Activated T-cell treated with anti-CD3 and anti-CD28 coated beads for 1 hour (primary cell): ENCODE results near the gene RDH13.

ENCODE experiments used
- DNase-seq: peaks from one replicate; pipeline ENCODE4 v3.0.0-alpha.2; 2020; ENCODE audit warnings: low read depth

RDH13 gene

DNA sequence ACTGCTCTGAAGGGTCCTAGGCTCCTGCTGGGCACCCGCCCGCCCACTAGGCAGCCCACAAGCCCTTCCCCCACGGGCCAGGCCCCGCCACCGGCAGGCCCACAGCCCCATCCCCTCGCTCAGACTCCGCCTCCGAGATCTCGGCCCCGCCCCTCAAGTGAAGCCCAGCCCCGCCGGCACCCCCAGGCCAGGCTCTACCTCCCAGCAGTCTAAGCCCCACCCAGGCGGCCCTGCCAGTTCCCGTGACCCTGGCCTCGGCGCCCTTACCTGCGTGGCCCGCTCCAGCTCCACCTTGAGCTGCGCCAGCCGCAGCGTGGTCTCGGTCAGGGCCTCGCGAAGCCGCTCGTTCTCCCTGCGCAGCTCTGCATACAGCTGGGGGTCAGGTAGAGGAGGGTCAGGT is 29.0 kb upstream of the RDH13 start:
- no peak for DNase-seq

DNA sequence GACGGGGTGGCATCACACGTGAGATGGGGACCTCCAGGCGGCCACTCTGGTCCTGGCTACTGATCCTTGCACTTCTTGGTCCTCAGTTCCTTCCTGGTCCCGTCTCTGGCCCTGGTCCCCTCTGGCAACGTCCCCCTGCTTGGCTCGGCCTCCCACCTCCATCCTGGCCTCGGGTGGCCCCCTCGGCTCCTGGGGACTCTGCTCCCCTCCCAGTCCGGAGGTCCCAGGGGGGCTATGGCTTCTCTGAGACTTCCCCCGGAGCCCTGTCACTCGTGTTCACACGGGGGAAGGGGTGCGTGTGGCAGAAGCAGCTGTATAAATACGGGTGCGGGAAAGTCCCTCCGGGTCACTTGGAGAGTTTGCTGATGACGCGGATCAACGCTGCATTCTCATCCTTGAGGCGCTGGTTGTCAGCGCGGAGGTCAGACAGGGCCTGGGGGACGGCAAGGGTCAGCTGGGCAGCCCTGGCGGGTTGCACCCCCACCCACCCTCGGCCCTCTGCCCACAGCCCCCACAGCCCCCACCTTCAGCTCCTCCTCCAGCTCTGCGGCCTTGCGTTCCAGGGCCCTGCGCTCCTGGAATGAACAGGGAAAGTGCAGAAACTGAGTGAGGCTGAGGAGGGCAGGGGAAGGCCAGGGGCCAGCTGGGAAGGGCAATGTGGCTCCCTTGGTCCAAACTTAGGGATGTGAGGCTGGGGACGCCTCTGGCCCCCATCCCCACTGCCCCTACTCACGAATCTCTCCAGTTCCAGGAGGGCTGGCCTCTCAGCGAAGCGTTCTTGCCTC is 28.4 kb upstream of the RDH13 start:
- DNase-seq: no peak

DNA sequence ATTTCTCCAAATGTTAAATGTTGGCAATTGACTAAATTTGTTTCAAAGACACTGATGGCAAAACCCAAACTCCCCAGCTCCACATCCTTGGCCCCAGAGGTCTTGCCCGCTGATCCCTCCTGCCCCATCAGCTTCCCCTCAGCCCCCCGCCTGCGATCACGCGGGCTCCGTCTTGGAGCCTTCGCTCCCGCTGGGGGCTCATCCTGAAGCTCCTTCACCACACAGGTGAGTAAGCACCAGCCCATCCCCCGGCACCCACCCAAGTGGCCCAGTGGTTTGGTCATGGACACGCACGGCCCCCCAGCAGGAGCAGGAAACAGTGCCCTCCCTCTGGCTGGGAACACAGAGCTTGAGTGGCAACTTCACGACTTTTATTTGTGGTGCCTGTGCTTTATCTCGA is 27.6 kb upstream of the RDH13 start:
- DNase-seq: no peak

- no peak for DNase-seq
These were observed 26.5 kb upstream of the RDH13 start for GRCh38 chr19:55089342-55089944.

DNA sequence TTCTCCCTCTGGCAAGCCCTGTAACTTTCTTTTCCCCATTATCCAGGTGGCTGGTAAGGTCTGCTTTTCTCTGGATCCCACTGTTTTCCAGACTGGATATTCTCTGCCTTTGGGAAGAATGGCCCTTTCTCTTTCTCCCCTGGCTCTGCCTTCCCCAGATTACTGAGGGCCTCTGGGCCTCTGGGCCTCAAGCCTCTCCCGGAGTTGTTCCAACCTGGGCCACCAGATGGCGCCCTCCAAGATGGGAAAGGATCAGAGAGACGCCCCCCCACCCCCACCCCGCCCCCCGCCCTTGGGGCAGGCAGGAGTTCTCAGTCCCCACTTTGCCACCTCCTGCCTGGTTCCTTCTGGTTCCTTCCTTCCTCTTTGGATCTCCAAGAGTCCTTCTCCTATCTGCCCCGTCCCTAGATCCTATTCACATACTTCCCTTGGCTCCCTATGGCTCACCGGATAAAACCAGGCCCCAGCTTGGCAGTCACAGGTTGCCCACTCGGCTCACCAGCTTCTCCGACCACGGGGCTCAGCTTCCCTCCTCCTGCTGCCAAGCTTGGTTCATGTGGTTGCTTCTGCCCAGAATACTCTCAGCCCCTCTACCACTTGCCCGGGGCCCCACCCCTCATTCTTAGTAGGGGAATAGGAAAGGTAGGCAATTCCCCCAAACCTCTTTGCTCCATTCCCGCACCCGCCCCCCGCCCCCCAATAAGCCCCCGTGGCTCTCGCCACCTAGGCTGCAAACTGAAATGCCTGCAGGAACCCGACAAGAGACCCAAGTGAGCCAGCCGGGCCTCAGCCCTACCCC is 25.8 kb upstream of the RDH13 start:
- DNase-seq: peak; percentile 77

- no peak for DNase-seq
These were observed 25.1 kb upstream of the RDH13 start for GRCh38 chr19:55088021-55088451.

- no peak for DNase-seq
These were observed 24.6 kb upstream of the RDH13 start for GRCh38 chr19:55087542-55087901.

GRCh38 chr19:55086730-55087541 is 24.0 kb upstream of the RDH13 start:
- DNase-seq: peak; percentile 37

DNA sequence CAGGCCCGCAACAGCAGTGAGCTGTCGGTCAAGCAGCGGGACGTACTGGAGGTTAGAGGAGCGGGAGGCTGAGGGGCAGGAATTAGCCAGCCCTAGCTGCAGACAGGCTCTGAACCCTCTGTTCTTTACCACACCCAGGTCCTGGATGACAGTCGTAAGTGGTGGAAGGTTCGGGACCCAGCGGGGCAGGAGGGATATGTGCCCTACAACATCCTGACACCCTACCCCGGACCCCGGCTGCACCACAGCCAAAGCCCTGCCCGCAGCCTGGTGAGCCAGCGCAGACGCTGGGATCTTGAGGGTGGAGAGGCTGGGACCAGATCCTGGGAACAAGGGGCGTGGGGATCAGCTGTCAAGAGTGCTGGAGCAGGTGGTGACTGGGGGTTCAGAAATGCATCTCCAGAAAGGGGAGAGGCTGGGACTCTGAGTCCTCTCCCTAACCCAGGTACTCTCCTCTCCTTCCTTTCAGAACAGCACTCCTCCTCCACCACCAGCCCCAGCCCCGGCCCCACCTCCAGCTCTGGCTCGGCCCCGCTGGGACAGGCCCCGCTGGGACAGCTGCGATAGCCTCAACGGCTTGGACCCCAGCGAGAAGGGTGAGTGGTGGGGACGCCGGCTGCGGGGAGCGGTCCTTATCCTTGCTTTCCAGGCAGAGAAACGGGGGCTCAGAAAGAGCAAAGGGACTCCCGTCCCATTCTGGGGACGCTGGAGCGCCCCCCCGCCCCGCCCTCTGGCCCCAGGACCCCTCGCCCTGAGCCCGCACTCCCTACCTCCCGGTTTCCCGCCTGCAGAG is 23.2 kb upstream of the RDH13 start:
- DNase-seq: no peak

DNA sequence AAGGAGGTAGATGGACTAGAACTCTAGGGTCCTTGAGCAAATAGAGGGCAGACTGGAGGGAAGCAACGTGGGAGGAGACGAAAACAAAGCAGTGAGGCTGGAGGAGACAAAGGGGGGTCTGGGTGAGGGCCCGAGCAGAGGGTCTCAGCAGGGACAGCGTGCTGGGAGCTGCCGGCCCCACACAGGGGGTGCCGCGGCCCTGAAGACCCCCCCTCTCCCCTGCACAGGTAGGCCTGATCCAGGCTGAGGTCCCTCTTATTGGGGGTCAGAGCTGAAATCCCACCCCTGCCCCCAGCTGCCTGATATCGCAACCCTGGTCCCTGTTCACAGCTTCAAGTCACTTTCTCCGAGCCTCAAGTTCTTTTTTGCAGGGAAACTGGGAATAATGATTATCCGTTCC is 21.5 kb upstream of the RDH13 start:
- no peak for DNase-seq

GRCh38 chr19:55083004-55083850 is 20.3 kb upstream of the RDH13 start:
- DNase-seq: no peak

GRCh38 chr19:55082020-55082851 is 19.3 kb upstream of the RDH13 start:
- DNase-seq: no peak

GRCh38 chr19:55081770-55082019 is 18.7 kb upstream of the RDH13 start:
- no peak for DNase-seq

- peak; percentile 75 for DNase-seq
These were observed 18.2 kb upstream of the RDH13 start for GRCh38 chr19:55080968-55081769.

GRCh38 chr19:55080121-55080967 is 17.4 kb upstream of the RDH13 start:
- peak; percentile 29 for DNase-seq

GRCh38 chr19:55079400-55080038 is 16.6 kb upstream of the RDH13 start:
- DNase-seq: no peak

DNA sequence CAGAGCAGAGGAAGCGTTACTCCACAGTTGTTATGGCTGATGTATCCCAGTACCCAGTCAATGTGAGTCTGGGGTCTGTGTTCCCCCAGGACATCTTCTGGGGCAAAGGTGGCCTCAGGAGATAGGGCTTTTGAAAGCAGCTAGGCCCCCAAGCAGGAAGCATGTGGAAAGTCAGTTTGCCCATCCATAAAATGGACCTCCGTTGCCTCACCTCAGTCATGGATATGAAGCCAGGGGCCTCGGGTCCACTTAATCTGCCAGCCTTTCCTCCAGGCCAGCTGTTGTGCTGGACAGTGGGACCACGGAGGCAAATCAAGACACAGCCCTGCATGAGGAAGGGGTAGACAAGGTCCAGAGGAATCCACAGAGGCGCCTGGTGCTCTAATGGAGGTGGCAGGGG is 16.0 kb upstream of the RDH13 start:
- DNase-seq: no peak

DNA sequence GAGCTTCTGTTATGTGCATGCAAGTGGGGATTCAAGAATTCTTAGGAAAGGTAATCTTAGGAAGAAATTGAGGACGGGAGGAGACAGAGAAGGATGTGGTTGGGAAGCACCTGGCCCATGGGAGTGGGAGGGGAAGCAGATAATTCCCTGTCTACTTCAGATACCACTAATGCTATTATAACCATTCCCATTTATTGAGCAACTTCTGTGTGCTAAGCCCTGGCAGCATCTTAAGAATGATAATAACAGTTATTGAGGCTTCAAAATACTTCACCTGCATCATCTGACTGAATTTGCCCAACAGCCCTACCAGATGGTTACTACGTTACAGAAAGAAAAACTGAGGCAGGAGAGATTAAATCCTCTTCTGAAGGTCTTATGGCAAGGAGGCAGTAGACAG is 14.2 kb upstream of the RDH13 start:
- DNase-seq: no peak
